ENCODE measurements around the gene MTFR1L. TPM values are rescaled to one million over a fixed set of nuclear protein-coding genes. Genes with fewer than 3 reads are reported as not detected.

Gene MTFR1L
- polyA plus RNA-seq, 1 experiment: 65.8 TPM

- Histone ChIP-seq H3K27me3 (ENCODE audit: control insufficient read depth, insufficient read depth, low read length) (no peaks in the 10 kb centered on the region), H3K4me3 (ENCODE audit: low read depth, low read length) (no peak overlapping the region), H3K27ac (ENCODE audit: low read depth, low read length) (no peak overlapping the region), H3K9me3 (ENCODE audit: control insufficient read depth, insufficient read depth, low read length) (no peaks in the 10 kb centered on the region; the same call in 1 of the 2 replicates)
- DNase-seq (ENCODE audit: low read depth, low spot score): no peak
- ChIA-PET POLR2A (no interaction called here), CTCF (interaction anchor here (1.3 to 5.8 kb wide), 2 partner anchors 10 to 198 kb away, joined by 3 to 67 read pairs; no protein-coding TSS in a partner anchor)
- no peak for TF ChIP-seq CTCF (IDR thresholded peaks at IDR 0.05; ENCODE audit: low read depth, low read length)
These were observed 12.0 kb upstream of the MTFR1L start for GRCh38 chr1:25807480-25808390.

GRCh38 chr1:25808481-25809244 lies 11.1 kb upstream of the MTFR1L start:
- Histone ChIP-seq H3K27me3 (ENCODE audit: control insufficient read depth, insufficient read depth, low read length) (no peaks in the 10 kb centered on the region), H3K27ac (ENCODE audit: low read depth, low read length) (no peak overlapping the region), H3K4me3 (ENCODE audit: low read depth, low read length) (no peak overlapping the region), H3K9me3 (ENCODE audit: control insufficient read depth, insufficient read depth, low read length) (no peaks in the 10 kb centered on the region; the same call in 1 of the 2 replicates)
- CTCF ChIA-PET: interaction anchor here (1.9 to 5.8 kb wide), 3 partner anchors 11 to 288 kb away, joined by 7 to 67 read pairs (median 10); no protein-coding TSS in a partner anchor
- DNase-seq (ENCODE audit: low read depth, low spot score): no peak
- POLR2A ChIA-PET: no interaction called here
- no peak for TF ChIP-seq CTCF (IDR thresholded peaks at IDR 0.05; ENCODE audit: low read depth, low read length)

- H3K27me3 ChIP-seq (ENCODE audit: control insufficient read depth, insufficient read depth, low read length): no peaks in the 10 kb centered on the region
- ChIA-PET POLR2A (no interaction called here), CTCF (interaction anchor here (0.6 to 5.8 kb wide), 5 partner anchors 11 to 310 kb away, joined by 3 to 67 read pairs (median 7); partner anchors contain the start of gene PAFAH2)
- no peaks in the 10 kb centered on the region; the same call in 1 of the 2 replicates for H3K9me3 ChIP-seq (ENCODE audit: control insufficient read depth, insufficient read depth, low read length)
- H3K4me3 ChIP-seq (ENCODE audit: low read depth, low read length): no peak overlapping the region
- TF ChIP-seq CTCF (IDR thresholded peaks at IDR 0.05; ENCODE audit: low read depth, low read length): no peak
- no peak for DNase-seq (ENCODE audit: low read depth, low spot score)
- no peak overlapping the region for H3K27ac ChIP-seq (ENCODE audit: low read depth, low read length)
These were observed 10.3 kb upstream of the MTFR1L start for GRCh38 chr1:25809283-25809926.

GRCh38 chr1:25809929-25810328 lies 9.8 kb upstream of the MTFR1L start:
- CTCF ChIA-PET: interaction anchor here (0.5 to 5.8 kb wide), 7 partner anchors 12 to 311 kb away, joined by 3 to 67 read pairs (median 5); partner anchors contain the start of gene PAFAH2

More at GRCh38 chr1:25809929-25810328, 9.8 kb upstream of the MTFR1L start:
- no peak overlapping the region for H3K27ac ChIP-seq (ENCODE audit: low read depth, low read length)
- no peak for DNase-seq (ENCODE audit: low read depth, low spot score)
- no peak overlapping the region for H3K4me3 ChIP-seq (ENCODE audit: low read depth, low read length)
- no peaks in the 10 kb centered on the region for H3K27me3 ChIP-seq (ENCODE audit: control insufficient read depth, insufficient read depth, low read length)
- TF ChIP-seq CTCF (IDR thresholded peaks at IDR 0.05; ENCODE audit: low read depth, low read length): no peak
- H3K9me3 ChIP-seq (ENCODE audit: control insufficient read depth, insufficient read depth, low read length): no peaks in the 10 kb centered on the region; the same call in 1 of the 2 replicates
- POLR2A ChIA-PET: no interaction called here

All from AG04450 (cell line).